PFSK-1 (cell line): ENCODE data around the gene GMFB.

Source experiments
- REST ChIP-seq, 2 experiments: IDR thresholded peaks; 2 replicates each; pipeline versions ENCODE4 v1.6.1 to v1.8.0; 2011 to 2012; ENCODE audit warnings: low read depth in 2 of 2, low read length in 2 of 2, control low read depth in 1 of 2, inconsistent platforms in 1 of 2, mild to moderate bottlenecking in 1 of 2, moderate library complexity in 1 of 2; ENCODE audit not compliant: insufficient read depth in 1 of 2
- TAF1 ChIP-seq: IDR thresholded peaks from 2 replicates; pipeline ENCODE4 v1.6.1; 2012; ENCODE audit warnings: low read length, control low read depth, borderline replicate concordance; ENCODE audit not compliant: insufficient read depth

- no peak for TF ChIP-seq REST (IDR thresholded peaks at IDR 0.05; ENCODE audit: insufficient read depth in 1 of 2, low read depth in 2 of 2, low read length in 2 of 2)
- no peak for TF ChIP-seq TAF1
Measured at GRCh38 chr14:54453252-54453651, 35.5 kb downstream of the GMFB start.
